MM.1S (cell line): ENCODE data around the gene NFATC1.

Source experiments
- DNase-seq: peaks from one replicate; pipeline ENCODE4 v3.0.0-alpha.2; 2015
- H2AFZ ChIP-seq: fragments of 300-600 bp; sonication (generic); 2 replicates; pipeline ENCODE4 v1.6.0; 2016; ENCODE audit warnings: antibody characterized with exemption, low read length
- H3F3A ChIP-seq: fragments of 300-600 bp; sonication (generic); 2 replicates; pipeline ENCODE4 v1.6.1; 2016; ENCODE audit warnings: mild to moderate bottlenecking, antibody characterized with exemption, low read length, moderate library complexity, mixed read lengths; ENCODE audit not compliant: insufficient read depth
- H3K27ac ChIP-seq: fragments of 300-600 bp; sonication (generic); 2 replicates; pipeline ENCODE4 v1.5.1; 2016; ENCODE audit warnings: mild to moderate bottlenecking, low read length
- H3K27me3 ChIP-seq: fragments of 300-600 bp; sonication (generic); replicated peaks from 2 replicates; pipeline ENCODE4 v1.6.0; 2016; ENCODE audit warnings: low read length; ENCODE audit not compliant: insufficient read depth
- H3K36me3 ChIP-seq: fragments of 300-600 bp; sonication (generic); replicated peaks from 2 replicates; pipeline ENCODE4 v1.6.1; 2016; ENCODE audit warnings: mild to moderate bottlenecking, low read length, mixed read lengths; ENCODE audit not compliant: insufficient read depth
- H3K4me1 ChIP-seq: fragments of 300-600 bp; sonication (generic); 2 replicates; pipeline ENCODE4 v1.6.1; 2016; ENCODE audit warnings: low read length, mixed read lengths
- H3K4me2 ChIP-seq: fragments of 300-600 bp; sonication (generic); 2 replicates; pipeline ENCODE4 v1.6.0; 2016; ENCODE audit warnings: low read depth, low read length
- H3K4me3 ChIP-seq: fragments of 300-600 bp; sonication (generic); 2 replicates; pipeline ENCODE4 v1.5.1; 2016; ENCODE audit warnings: low read length, mixed read lengths
- H3K79me2 ChIP-seq: fragments of 300-600 bp; sonication (generic); 2 replicates; pipeline ENCODE4 v1.6.1; 2016; ENCODE audit warnings: mixed run types, low read length, mixed read lengths
- H3K9ac ChIP-seq: fragments of 300-600 bp; sonication (generic); 2 replicates; pipeline ENCODE4 v1.6.1; 2016; ENCODE audit warnings: low read length, mixed read lengths
- H3K9me2 ChIP-seq: fragments of 300-600 bp; sonication (generic); replicated peaks from 2 replicates; pipeline ENCODE4 v1.6.1; 2016; ENCODE audit warnings: mild to moderate bottlenecking, low read length, mixed read lengths; ENCODE audit not compliant: insufficient read depth
- H3K9me3 ChIP-seq: fragments of 300-600 bp; sonication (generic); replicated peaks from 2 replicates; pipeline ENCODE4 v1.6.1; 2016; ENCODE audit warnings: mild to moderate bottlenecking, low read length, mixed read lengths; ENCODE audit not compliant: insufficient read depth
- H4K20me1 ChIP-seq: fragments of 300-600 bp; sonication (generic); 2 replicates; pipeline ENCODE4 v1.6.1; 2016; ENCODE audit warnings: mild to moderate bottlenecking, low read length, moderate library complexity, mixed read lengths; ENCODE audit not compliant: insufficient read depth
- CTCF ChIP-seq: fragments of 300-600 bp; sonication (generic); IDR thresholded peaks from 2 replicates; pipeline ENCODE4 v1.5.1; 2016; ENCODE audit warnings: antibody characterized with exemption, low read length, mixed read lengths
- EZH2 ChIP-seq: fragments of 300-600 bp; sonication (generic); optimal IDR thresholded peaks from 2 replicates; pipeline ENCODE3; 2017; ENCODE audit warnings: low read depth, mild to moderate bottlenecking, antibody characterized with exemption, low read length, mixed read lengths
- EZH2phosphoT487 ChIP-seq: fragments of 300-600 bp; sonication (generic); IDR thresholded peaks from 2 replicates; pipeline ENCODE4 v1.6.1; 2018; ENCODE audit warnings: antibody characterized with exemption, low read length

The NFATC1 gene

GRCh38 chr18:79496237-79496977 is 100.7 kb downstream of the NFATC1 start:
- Histone ChIP-seq H3K9me2 (no peaks in the 10 kb centered on the region), H3F3A (no peaks in the 10 kb centered on the region), H3K4me1 (no peaks in the 10 kb centered on the region), H3K9ac (no peak overlapping the region), H3K4me2 (no peak overlapping the region), H2AFZ (no peak overlapping the region), H3K27me3 (no peaks in the 10 kb centered on the region), H3K79me2 (no peaks in the 10 kb centered on the region), H3K9me3 (no peaks in the 10 kb centered on the region), H3K27ac (no peak overlapping the region), H4K20me1 (no peaks in the 10 kb centered on the region), H3K36me3 (no peaks in the 10 kb centered on the region), H3K4me3 (no peak overlapping the region)
- TF ChIP-seq EZH2 (no peak), EZH2phosphoT487 (no peak), CTCF (no peak)
- DNase-seq, result no peak

- Histone ChIP-seq H3K9me3 (no peaks in the 10 kb centered on the region), H4K20me1 (no peaks in the 10 kb centered on the region), H3K36me3 (no peaks in the 10 kb centered on the region), H2AFZ (no peak overlapping the region), H3K27ac (no peak overlapping the region), H3F3A (no peaks in the 10 kb centered on the region), H3K27me3 (no peaks in the 10 kb centered on the region), H3K9ac (no peak overlapping the region), H3K79me2 (no peaks in the 10 kb centered on the region), H3K4me1 (no peaks in the 10 kb centered on the region), H3K9me2 (no peaks in the 10 kb centered on the region), H3K4me2 (no peak overlapping the region), H3K4me3 (no peak overlapping the region)
- no peak for DNase-seq
- no peak for TF ChIP-seq EZH2
- no peak for TF ChIP-seq EZH2phosphoT487
- no peak for TF ChIP-seq CTCF
These were observed 101.4 kb downstream of the NFATC1 start for GRCh38 chr18:79496978-79497637.

- H3K9ac ChIP-seq, result no peak overlapping the region
- no peak overlapping the region for H3K4me3 ChIP-seq
- no peaks in the 10 kb centered on the region for H3K79me2 ChIP-seq
- H3K27me3 ChIP-seq, result no peaks in the 10 kb centered on the region
- no peak overlapping the region for H3K4me2 ChIP-seq
- no peaks in the 10 kb centered on the region for H3F3A ChIP-seq
- H3K9me2 ChIP-seq, result no peaks in the 10 kb centered on the region
- TF ChIP-seq EZH2phosphoT487 (no peak), CTCF (no peak), EZH2 (no peak)
- H3K36me3 ChIP-seq, result no peaks in the 10 kb centered on the region
- no peak for DNase-seq
- no peaks in the 10 kb centered on the region for H3K4me1 ChIP-seq
- no peak overlapping the region for H2AFZ ChIP-seq
- no peaks in the 10 kb centered on the region for H4K20me1 ChIP-seq
- no peak overlapping the region for H3K27ac ChIP-seq
- no peaks in the 10 kb centered on the region for H3K9me3 ChIP-seq
These were observed 101.9 kb downstream of the NFATC1 start for GRCh38 chr18:79497638-79498081.
